ENCODE results near the gene ADIPOQ.
"Not testable (repeated sequence)": the region's sequence is repeated elsewhere in the genome, so short reads cannot be mapped to it uniquely, and the experiment has no call there.

ADIPOQ gene

DNA sequence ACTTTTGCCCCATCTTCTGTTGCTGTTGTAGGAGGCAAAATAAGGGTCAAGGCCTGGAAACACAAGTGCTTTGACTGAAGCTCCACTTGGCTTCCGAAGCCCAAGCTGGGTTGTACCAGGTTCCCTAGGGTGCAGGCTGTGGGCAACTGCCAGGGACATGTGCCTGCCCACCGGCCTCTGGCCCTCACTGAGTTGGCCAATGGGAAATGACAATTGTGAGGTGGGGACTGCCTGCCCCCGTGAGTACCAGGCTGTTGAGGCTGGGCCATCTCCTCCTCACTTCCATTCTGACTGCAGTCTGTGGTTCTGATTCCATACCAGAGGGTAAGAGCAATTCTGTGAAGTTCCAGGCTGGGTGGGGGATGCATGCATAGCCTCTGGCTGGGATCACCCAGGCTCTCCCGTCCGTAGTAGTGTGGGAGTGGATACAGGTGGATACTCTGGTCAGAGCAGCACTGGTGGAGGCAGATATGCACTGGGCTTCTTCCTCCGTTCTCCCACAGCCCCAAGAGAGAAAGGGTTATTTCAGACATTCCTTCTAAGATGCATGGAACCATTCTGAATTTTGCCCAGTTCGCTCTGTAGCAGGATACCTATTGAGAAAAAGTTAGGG lies at the start of gene ADIPOQ:
Gene ADIPOQ (plus strand): TSS at position 285 of the 613 bp plus-strand sequence. CDS start 10,349 bp downstream, outside the sequence.
- no peak for DNase-seq

DNA sequence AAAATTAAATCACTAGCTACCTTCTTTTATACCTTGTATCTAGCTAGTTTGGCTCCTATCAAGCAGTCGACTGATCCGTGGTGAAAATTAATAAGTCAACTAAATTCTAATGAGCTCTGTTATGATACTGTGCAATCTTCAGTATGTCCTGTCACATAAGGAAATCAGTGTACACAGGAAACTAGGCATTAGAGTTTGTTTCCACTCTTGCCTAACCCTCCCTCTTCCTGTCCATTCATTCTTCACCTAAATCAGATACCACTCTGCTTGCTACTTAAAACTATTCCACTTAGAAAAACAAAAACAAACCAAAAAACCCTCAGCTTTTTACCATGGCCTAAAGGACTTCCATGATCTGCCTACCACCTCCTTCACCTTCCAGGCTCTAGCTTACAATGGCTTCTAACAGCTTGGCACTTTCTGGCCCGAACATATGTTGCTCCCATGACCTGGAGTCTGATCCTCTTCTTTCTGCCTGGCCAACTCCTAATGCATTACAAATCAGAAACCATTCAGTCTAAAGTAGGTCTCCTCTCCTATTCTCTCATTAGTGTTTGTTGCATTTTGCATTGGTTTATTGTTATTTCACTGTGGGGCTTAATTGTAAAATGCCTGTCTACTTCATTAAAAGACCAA lies 44.2 kb upstream of the ADIPOQ start:
- DNase-seq = no peak

DNA sequence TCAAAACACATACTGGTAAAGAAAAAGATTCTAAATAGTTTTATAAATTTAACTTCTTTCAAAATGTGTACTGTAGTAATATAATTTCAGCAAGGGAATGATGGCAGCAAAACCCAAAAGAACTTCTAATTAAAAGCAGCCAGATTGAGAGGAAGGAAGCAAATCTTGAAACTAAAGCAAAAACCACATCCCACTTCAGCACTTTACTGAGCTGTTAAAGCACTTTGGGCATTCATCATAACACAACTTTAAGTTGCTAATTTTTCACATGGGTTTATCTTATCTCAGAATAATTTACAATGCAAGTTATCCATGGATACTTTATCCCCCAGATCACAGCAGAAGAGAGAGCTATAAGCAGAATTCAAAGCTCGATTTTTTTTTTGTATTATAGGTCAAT lies 42.2 kb upstream of the ADIPOQ start:
- DNase-seq = no peak

DNA sequence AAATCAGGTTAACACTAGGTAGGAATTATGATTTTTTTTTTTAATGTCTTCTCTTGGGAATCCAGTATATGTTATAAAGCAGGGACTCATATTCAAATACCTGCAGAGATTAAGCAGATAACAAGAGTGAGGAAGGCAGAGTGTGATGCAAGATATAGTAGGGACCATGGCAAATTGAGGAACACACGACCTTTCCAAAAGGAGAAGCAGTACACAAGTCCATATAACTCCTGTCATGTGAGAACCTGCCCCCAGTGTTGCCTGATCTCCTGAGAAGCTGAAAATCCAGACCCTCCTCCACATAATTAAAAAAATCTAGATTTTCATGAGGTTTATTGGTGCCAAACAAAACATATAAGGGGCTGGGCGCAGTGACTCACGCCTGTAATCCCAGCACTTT lies 39.8 kb upstream of the ADIPOQ start:
- DNase-seq = no peak

DNA sequence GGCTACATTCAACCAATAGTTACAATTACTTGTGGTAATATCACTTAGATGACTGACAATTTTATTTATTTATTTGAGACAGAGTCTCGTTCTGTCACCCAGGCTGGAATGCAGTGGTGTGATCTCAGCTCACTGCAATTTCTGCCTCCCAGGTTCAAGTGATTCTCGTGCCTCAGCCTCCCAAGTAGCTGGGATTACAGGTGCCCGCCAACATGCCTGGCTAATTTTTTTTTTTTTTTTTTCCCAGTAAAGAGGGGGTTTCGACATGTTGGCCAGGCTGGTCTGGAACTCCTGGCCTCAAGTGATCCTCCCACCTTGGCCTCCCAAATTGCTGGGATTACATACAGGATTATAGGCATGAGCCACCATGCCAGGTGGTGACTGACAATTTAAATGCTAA lies 39.1 kb upstream of the ADIPOQ start:
- not testable (repeated sequence) for DNase-seq

DNA sequence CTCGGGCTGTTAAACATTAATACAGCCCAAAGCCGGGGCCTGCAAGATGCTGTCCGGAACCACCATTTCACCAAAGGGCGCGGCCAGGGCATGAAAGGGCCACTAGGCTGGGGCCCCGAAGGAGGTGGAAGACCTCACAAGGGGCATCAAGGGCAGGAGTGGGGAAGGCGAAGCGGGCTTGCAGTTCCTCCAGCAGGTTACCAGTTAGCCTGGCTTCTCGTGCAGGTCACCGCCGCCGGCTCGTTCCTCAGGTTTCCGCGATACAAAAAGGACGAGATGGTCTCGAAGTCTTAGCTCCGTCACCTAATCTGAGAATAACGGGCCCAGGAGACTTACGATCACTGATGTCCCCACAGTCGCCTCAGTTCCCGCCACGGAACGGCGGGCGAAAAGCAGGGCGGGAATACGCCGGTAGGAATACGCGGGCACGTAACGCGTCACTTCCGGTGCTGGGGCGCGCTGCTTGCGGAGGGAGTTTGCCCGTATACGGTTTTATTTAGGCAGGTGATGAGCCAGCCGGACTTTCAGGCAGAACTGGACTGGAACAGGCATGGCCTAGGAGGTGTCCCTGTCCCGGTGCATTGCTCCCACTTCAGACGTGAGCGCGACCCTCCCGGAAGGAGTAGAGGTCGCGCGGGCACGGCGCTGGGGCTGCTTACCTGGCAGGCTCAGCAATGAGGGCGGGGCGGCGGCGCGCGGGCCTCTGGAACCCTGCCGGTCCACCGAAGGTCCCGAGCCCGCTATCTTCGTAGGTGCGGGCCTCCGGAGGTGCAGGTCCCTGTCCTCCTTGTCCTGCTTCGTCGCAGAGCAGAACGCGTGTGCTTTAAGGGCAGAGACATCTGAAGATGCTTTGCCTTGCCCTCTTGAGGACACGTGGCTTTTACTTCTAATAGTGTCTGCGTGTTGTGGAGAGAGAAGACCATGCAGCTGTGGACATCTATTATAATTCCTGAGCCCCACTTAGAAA lies 36.1 kb upstream of the ADIPOQ start, which contains the start of gene RFC4:
Gene RFC4 (minus strand): TSS at position 394 of the 967 bp plus-strand sequence. CDS start 1,769 bp downstream, outside the sequence.
- DNase-seq = peak; percentile 89

DNA sequence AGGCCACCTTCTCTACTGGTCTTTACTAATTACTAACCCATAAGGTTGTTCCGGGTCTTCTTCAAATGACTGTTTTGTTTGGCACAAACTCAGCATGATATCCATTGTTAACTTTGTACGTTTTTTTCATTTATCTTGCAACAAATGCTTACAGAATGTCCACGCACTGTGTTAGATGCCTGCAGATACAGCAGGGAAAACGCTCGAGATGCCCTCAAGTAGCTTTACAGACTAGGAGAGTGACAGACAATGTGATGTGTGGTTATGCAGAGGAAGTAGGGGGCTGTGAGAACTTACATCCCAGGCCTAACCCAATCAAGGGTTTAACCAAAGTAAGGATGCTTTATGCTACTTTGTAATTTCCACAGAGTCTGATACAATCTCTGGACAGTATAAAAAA lies 35.3 kb upstream of the ADIPOQ start:
- DNase-seq = no peak

DNA sequence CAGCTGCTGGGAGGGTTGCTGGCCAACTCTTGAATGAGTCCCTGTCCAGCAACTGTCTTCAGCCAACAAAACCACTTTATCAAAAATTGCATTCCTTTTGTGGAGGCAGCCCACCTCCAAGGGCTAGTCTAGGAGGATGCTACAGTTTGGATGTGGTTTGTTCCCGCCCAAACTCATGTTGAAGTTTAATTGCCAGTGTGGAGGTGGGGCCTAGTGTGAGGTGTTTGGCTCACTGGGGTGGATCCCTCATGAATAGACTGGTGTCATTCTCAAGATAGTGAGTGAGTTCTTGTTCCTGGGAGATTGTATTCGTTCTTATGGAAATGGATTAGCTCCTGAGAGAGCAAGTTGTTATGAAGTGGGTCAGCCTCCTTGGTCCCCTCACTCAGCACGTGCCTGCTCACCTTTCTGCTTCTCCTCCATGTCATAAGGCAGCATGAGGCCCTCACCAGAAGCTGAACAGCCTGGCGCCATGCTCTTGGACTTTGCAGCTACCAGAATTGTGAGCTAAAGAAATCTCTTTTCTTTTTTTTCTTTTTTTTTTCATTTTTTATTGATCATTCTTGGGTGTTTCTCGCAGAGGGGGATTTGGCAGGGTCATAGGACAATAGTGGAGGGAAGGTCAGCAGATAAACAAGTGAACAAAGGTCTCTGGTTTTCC lies 32.0 kb upstream of the ADIPOQ start:
- no peak for DNase-seq

DNA sequence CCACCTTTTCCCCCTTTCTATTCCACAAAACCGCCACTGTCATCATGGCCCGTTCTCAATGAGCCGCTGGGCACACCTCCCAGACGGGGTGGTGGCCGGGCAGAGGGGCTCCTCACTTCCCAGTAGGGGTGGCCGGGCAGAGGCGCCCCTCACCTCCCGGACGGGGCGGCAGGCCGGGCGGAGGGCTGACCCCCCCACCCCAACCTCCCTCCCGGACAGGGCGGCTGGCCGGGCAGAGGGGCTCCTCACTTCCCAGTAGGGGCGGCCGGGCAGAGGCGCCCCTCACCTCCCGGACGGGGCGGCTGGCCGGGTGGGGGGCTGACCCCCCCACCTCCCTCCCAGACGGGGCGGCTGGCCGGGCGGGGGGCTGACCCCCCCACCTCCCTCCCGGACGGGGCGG lies 31.2 kb upstream of the ADIPOQ start:
- DNase-seq = not testable (repeated sequence)

DNA sequence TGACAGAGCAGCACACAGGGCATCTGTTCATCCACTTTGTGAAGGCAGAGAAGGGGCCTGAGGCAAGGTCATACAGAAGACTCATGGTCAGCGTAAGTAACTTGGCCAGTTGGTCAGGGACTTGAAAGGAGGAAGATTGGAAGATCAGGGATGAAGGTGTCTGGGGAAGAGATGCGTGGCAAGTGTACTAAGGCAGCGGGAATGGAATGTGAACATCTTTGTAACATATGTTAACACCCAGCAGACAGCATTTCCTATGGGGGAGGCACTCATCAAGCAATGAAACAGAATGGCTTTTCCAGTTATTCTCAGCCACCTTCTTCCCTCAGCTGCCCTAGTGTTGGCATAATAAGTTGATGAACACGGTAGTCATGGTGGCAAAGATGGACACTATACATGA lies 28.4 kb upstream of the ADIPOQ start:
- no peak for DNase-seq

DNA sequence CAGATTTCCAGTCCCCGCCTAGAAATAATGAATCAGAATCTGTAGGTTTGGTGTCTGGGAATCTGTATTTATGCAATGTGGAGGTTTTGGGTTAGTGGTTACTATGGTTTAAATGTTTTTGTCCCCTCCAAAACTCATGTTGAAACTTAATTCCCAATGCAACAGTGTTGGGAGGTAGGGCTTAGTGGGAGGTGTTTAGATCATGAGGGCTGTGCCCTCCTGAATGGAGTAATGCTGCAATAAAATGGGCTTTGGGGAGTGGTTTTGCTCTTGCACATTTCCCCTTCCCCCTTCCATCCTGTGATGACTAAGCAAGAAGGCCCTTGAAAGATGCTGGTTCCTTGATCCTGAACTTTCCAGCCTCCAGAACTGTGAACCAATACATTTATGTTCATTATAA lies 27.1 kb upstream of the ADIPOQ start:
- DNase-seq = no peak

DNA sequence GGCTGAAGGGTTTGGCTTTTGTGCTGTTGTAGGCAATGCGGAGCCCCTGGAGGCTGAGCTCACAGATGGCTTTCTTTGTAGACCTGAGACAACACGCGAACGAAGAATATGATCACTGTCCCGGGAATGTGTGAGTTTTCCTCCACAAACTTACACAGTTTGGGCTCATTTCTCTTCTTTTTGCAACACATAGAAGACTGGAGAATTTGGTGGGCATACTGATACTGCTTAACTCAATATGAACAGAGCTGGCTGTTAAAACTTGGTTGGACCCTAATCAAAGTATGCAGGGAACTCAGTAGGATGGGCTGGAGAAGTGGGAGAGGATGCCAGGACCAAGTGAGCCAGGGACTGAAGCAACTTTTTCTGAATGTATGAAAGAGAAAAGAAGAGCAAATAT lies 24.0 kb upstream of the ADIPOQ start:
- no peak for DNase-seq

DNA sequence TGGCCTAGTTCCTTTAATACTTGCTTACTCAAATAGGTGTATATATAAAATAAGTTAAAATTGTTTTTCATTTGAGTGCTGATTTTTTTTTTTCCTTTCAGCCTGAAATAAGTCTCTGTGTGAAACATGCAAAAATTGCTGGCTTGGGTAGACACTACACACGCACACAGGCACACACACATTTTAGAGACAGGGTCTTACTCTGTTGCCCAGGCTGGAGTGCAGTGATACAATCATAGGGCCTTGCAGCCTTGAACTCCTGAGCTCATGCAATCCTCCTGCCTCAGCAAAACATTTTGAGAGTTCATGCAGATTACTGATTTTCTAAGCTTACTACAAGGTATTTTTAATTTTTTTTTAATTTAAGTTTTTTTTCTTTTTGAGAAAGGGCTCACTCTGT lies 23.6 kb upstream of the ADIPOQ start:
- no peak for DNase-seq

DNA sequence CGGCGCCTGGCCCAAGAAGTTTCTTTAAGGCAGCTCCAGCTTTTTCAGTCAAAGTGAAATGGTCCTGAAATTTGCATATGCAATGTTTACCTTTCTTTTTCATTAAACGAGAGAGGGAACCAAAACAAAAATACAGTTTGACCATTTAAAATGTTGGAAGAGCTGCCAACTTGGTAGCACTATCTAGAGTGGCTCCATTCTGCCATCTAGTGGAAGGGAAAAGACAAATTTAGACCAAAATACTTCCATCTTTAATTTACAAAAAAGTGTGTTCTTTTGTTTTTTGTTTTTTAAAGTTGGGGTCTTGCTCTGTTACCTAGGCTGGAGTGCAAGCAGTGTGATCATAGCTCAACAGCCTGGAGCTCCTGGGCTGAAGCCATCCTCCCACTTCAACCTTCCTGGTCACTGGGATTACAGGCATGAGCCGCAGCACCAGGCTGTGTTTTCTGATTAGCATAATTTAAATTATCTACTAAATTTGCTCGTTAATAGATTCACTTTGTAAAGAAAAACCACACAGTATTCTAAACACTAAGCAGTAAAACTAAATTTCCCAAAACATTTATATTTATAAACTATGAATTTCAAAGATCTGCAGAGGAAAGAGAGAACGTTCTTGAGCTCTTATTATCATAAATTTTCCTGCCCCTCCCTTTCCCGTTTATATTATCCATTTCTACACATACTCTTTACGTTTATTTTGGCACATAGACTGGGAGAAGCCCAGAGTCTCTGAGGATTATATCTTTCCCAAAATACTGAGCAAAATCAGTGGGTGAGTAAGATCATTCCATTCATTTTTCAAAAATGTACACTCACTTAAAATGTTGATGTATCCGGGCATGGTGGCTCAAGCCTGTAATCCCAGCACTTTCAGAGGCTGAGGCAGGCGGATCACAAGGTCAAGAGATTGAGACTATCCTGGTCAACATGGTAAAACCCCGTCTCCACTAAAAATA lies 20.8 kb upstream of the ADIPOQ start:
- peak; percentile 66 for DNase-seq

DNA sequence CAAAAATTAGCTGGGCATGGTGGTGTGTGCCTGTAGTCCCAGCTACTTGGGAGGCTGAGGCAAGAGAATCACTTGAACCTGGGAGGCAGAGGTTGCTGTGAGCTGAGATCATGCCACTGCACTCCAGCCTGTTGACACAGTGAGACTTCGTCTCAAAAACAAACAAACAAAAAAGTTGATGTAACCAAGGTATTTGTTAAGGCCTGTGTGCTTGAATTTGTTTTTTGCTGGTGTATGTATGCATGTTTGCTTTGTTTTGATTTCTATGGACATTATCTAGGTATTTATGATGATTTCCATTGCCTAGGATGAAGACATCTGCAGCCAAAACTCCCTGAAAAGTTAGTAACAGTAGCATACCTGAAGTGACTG lies 20.1 kb upstream of the ADIPOQ start:
- DNase-seq = not testable (repeated sequence)

DNA sequence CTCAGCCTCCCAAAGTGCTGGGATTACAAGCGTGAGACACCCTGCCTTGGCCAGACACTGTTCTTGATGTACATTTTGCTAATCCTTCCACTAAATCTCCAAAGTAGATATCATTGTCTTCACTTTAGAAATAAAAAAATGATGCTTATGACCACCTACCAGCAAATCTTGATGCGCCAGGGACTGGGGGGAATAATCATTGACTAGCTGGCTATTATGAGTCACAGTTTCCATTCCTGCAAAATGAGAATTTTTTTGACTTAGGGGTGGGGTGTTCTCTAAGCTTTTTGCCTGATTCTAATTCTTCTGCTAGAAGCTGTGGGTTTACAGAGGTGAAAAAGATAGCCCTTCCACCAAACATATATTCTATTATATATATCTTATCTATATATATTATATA lies 19.1 kb upstream of the ADIPOQ start:
- DNase-seq = no peak

DNA sequence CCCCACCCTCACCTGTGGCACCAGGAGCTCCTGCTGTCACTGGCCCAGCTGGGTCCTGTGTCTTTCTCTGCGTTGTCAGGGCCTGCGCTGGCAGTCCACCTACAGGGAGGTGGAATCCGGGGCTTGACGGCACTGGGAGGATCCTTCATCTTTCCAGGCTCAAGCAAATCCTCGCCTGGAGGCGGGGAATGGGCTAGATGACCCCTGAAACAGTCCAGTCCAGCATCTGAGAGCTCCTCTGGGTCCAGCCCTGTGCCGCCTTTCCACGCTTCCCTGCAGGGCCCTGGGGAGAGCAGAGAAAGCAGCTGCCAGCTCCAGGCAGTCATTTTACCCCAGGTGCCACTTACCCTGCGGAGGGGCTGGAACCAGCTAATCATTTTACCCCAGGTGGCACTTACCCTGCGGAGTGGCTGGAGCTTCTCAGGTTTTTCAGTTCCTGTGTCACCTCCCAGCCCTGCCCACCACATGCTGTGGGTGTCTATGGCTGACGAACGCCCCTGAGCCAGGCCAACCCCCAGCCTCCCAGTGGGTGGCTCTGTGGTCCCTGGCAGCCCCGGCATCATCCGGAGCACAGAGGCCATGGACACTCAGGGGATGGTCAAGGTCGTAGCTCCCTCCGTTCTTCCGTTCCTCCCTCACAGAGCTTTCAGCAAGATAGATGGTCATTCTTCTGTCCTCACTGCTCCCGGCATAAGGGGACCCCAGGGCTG lies 17.9 kb upstream of the ADIPOQ start:
- no peak for DNase-seq

DNA sequence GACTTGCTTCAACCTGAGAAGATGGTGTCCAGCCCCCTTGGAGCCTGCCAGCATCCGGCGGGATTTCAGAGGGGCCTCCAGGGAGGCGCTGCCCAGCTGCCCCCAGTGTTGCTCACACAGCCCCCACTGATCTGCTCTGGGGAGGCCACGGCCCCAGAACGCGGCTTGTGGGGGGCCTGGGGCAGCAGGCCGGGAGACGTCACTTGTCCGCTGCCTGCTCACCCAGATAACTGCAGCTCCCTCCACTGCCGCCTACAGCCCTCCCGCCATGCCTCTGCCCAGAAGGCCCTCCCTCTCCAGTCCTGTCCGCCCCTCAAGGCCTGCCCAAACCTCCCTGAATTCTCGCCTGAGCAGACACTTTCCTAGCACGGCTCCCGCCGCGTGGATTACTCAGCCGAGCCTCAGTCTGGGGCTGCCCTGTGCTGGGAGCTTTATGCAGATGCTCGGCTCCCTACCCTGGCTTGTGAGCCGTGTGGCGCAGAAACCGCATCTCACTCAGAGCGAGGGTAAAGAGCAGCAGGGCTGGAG lies 17.2 kb upstream of the ADIPOQ start:
- DNase-seq = no peak

DNA sequence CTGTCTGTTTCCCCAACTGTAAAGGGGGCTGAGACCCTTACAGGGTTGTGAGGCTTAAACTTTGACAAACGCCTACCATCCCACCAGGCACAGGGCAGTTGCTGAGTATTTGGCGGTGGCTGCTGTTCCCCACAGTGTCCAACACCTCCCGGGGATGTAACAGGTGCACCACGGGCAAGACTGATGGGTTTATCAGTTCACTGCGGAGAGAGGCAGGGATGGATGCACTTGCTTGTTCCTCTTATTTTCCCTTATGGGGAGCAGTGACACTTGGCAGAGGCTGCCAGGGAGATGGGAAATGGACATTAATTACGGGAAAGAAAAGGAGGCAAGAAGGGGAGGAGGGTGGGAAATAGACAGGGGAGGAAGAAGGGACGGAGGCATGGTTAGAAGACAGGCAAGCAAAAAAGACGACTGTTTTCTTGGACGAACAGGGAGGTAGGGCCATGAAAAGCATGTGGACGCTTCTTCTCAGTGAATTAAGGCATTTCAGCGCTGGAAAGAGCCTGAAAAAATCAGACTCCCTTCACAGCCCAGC lies 16.6 kb upstream of the ADIPOQ start:
- DNase-seq = no peak

DNA sequence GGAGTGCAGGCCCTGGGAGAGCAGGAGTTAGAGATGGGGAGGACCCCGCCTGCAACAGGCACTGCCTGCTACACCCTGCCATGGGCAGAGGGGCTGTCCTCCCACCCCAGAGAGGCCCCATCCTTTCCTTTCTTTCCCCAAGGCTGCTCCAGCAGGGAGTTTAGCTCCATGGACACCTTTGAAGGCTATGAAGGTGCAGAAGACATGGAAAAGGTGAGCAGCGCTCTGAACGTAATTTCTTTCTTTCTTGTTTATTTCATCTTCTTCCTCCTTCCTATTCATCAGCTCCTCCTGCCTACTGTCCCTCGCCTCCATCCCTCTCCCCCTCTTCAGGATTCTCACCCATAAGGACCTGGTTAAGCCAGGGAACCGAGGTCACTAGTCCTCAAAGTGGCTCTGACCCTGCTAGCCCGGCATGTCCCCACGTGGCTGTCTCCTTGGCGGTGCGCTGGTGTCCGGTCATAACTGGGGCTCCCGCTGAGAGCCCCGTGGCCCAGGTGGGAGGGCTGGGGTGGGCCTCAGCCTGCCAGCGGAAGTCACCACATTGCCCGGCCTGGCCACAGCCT lies 16.0 kb upstream of the ADIPOQ start:
- DNase-seq = no peak
